Measurements from ENCODE around the gene OR2Z1.

OR2Z1 gene

DNA sequence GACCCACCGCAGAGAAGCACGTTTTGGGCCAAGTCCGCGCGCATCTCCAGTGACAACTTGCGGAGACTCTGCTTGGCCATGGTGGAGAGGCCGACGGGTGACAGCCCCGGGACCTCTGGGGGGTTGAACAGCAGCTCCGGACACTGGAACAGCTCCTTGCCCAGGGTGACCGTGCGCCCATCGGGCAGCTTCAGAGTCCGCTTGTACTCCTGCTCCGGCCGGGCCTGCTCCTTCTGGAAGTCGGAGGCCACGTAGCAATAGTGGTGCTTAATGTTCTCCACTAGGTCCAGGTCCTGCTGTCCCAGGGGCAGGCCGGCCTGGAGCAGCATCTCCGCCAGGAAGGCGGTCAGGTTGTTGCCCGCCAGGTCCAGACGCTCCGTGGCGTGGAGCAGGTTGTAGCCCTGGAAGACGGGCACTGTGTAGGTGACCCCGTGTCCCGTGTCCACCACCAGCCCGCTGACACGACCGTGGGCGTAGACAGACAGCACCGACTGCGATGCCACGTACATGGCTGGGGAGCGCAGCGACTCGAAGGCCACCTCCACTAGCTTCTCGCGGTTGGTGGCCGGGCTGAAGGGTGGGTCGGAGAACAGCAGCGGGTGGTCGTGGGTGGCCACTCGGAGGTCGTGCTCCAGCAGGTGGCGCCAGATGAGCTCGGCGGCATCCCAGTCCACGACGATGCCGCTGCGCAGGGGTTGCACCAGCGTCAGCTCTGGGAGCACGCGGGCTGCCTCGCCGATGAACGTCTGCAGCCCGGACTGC, 23.6 kb upstream of the OR2Z1 start:
- TF ChIP-seq NFIC (IDR thresholded peaks at IDR 0.05), result no peak
- TF ChIP-seq RAD21 (IDR thresholded peaks at IDR 0.05; ENCODE audit: low read depth), result peak; percentile 9; the same call in 1 of the 2 replicates

DNA sequence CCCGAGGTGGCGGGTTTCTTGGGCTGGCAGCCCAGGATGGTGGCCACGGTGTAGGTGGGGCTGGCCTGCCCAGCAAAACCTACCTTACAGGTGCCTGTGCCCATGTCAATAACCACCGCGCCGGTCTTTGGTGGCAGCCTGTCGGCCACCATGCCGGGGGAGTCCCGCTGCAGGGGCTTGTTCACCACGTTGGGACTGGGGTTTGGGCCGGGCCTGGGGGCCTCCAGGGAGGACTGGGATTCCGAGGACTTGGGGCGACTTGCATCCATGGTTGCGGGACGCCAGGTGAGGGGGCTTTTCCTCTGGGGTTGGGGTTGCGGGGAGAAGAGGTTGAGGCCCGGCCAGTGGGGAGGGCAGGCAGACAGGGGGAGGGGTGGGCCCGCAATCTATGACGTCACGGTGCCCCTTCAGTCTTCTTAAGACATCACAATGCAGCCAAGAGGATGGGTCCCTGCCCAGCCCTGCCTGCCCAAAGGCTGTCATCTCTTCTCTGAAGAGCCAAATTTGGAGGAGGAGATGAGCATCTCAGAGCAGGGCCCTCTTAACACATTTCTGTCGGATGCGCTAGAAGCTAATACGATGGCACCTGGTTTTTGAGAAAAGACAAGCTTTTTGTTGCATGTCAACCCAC, 22.9 kb upstream of the OR2Z1 start, which contains the start of gene ACTL9:
TSS of gene ACTL9 (minus strand) at position 363 of the 631 bp plus-strand sequence. CDS start at position 269, 94 bp downstream.
- TF ChIP-seq, protein P1, sequence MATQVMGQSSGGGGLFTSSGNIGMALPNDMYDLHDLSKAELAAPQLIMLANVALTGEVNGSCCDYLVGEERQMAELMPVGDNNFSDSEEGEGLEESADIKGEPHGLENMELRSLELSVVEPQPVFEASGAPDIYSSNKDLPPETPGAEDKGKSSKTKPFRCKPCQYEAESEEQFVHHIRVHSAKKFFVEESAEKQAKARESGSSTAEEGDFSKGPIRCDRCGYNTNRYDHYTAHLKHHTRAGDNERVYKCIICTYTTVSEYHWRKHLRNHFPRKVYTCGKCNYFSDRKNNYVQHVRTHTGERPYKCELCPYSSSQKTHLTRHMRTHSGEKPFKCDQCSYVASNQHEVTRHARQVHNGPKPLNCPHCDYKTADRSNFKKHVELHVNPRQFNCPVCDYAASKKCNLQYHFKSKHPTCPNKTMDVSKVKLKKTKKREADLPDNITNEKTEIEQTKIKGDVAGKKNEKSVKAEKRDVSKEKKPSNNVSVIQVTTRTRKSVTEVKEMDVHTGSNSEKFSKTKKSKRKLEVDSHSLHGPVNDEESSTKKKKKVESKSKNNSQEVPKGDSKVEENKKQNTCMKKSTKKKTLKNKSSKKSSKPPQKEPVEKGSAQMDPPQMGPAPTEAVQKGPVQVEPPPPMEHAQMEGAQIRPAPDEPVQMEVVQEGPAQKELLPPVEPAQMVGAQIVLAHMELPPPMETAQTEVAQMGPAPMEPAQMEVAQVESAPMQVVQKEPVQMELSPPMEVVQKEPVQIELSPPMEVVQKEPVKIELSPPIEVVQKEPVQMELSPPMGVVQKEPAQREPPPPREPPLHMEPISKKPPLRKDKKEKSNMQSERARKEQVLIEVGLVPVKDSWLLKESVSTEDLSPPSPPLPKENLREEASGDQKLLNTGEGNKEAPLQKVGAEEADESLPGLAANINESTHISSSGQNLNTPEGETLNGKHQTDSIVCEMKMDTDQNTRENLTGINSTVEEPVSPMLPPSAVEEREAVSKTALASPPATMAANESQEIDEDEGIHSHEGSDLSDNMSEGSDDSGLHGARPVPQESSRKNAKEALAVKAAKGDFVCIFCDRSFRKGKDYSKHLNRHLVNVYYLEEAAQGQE (IDR thresholded peaks at IDR 0.05; ENCODE audit: low read depth), result no peak
- TF ChIP-seq USF1 (IDR thresholded peaks at IDR 0.05), result no peak
- TF ChIP-seq, protein P2, sequence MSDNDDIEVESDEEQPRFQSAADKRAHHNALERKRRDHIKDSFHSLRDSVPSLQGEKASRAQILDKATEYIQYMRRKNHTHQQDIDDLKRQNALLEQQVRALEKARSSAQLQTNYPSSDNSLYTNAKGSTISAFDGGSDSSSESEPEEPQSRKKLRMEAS (IDR thresholded peaks at IDR 0.05), result no peak
- no peak for TF ChIP-seq RAD21 (IDR thresholded peaks at IDR 0.05; ENCODE audit: low read depth)
- no peak for TF ChIP-seq CEBPB (IDR thresholded peaks at IDR 0.05)
- TF ChIP-seq ZBTB7A (IDR thresholded peaks at IDR 0.05; ENCODE audit: low read depth), result no peak
- no peak for TF ChIP-seq TEAD4 (IDR thresholded peaks at IDR 0.05)
- TF ChIP-seq TAF1 (IDR thresholded peaks at IDR 0.05; ENCODE audit: low read depth), result no peak
- no peak for TF ChIP-seq YY1 (IDR thresholded peaks at IDR 0.05; ENCODE audit: low read depth)
- TF ChIP-seq EP300 (IDR thresholded peaks at IDR 0.05; ENCODE audit: borderline replicate concordance), result no peak
- no peak for TF ChIP-seq EGR1 (IDR thresholded peaks at IDR 0.05)
- no peak for TF ChIP-seq TCF12 (IDR thresholded peaks at IDR 0.05; ENCODE audit: low read depth)
- TF ChIP-seq NFIC (IDR thresholded peaks at IDR 0.05), result no peak
- TF ChIP-seq CREB1 (IDR thresholded peaks at IDR 0.05; ENCODE audit: low read depth), result no peak
- TF ChIP-seq FOXM1 (IDR thresholded peaks at IDR 0.05; ENCODE audit: borderline replicate concordance, low read depth), result no peak

DNA sequence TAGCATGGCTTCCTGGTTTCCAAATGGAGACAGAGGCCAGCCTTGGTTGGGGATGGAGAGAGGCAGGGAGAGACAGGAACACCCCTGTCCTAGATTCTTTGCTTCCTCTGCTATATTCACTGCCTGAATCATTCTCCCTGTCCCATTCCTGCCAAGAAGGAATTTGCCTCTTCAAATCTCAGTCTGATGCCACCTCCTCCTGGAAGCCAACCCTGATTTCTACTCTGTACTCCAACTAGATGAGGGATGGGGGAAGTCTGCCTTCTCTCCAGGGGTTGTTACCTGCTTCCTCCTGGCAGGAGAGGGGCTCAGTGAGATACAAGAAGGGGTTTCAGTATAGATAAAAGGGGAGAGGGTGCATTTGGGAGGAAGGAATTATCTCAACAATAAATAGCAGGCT, 21.5 kb upstream of the OR2Z1 start:
- TF ChIP-seq TEAD4 (IDR thresholded peaks at IDR 0.05) (no peak), CEBPB (IDR thresholded peaks at IDR 0.05) (no peak), EP300 (IDR thresholded peaks at IDR 0.05; ENCODE audit: borderline replicate concordance) (no peak), RAD21 (IDR thresholded peaks at IDR 0.05; ENCODE audit: low read depth) (no peak), EGR1 (IDR thresholded peaks at IDR 0.05) (no peak)
- TF ChIP-seq, protein P2 (IDR thresholded peaks at IDR 0.05), result no peak

DNA sequence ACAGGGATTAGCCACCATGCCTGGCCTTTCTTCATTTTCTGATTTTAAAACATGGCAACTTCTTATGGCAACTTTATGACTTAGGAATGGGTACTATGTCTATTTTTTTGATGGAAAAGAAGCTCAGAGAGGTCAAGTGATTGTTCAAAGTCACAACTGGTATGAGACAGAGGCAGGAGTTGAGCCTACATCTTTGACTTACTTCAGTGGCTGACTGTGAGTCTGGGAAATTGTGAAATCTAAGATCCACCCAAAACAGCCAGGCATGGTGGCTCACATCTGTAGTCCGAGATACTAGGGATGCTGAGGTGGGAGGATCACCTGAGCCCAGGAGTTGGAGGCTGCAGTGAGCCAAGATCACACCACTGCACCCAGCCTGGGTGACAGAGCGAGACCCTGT, 20.5 kb upstream of the OR2Z1 start:
- TF ChIP-seq, protein P1 (IDR thresholded peaks at IDR 0.05; ENCODE audit: low read depth), result no peak

- TF ChIP-seq, protein P2 (IDR thresholded peaks at IDR 0.05), result no peak
- TF ChIP-seq TCF12 (IDR thresholded peaks at IDR 0.05; ENCODE audit: low read depth) (no peak), TAF1 (IDR thresholded peaks at IDR 0.05; ENCODE audit: low read depth) (no peak), ZBTB7A (IDR thresholded peaks at IDR 0.05; ENCODE audit: low read depth) (no peak), USF1 (IDR thresholded peaks at IDR 0.05) (no peak), TEAD4 (IDR thresholded peaks at IDR 0.05) (no peak), NFIC (IDR thresholded peaks at IDR 0.05) (no peak), CREB1 (IDR thresholded peaks at IDR 0.05; ENCODE audit: low read depth) (no peak), RAD21 (IDR thresholded peaks at IDR 0.05; ENCODE audit: low read depth) (no peak), CEBPB (IDR thresholded peaks at IDR 0.05) (no peak), FOXM1 (IDR thresholded peaks at IDR 0.05; ENCODE audit: borderline replicate concordance, low read depth) (no peak), EP300 (IDR thresholded peaks at IDR 0.05; ENCODE audit: borderline replicate concordance) (no peak), YY1 (IDR thresholded peaks at IDR 0.05; ENCODE audit: low read depth) (no peak), EGR1 (IDR thresholded peaks at IDR 0.05) (no peak)
- TF ChIP-seq, protein P1 (IDR thresholded peaks at IDR 0.05; ENCODE audit: low read depth), result no peak
Observed at GRCh38 chr19:8702350-8702749, 19.1 kb upstream of the OR2Z1 start.
